Measurements from ENCODE around the gene ZNF664.

ZNF664 gene

GRCh38 chr12:123972457-123973401, at the start of gene ZNF664, which contains the start of gene CCDC92:
Gene ZNF664, plus strand, starts transcription at chr12:123973215. Its CDS starts 38,930 bp downstream, at chr12:124012145.
Gene CCDC92, minus strand, starts transcription at chr12:123972831. Its CDS starts 28,526 bp downstream, at chr12:123944305.
- DNase-seq, result peak; percentile 94

- DNase-seq, result no peak
These were observed 49.1 kb upstream of the ZNF664 start for GRCh38 chr12:123923927-123924326.

- DNase-seq, result no peak
These were observed 48.5 kb upstream of the ZNF664 start for GRCh38 chr12:123924539-123924938.

GRCh38 chr12:123928274-123928865, 44.6 kb upstream of the ZNF664 start:
- DNase-seq, result no peak

- DNase-seq, result no peak
These were observed 44.1 kb upstream of the ZNF664 start for GRCh38 chr12:123928897-123929296.

- DNase-seq, result no peak
These were observed 43.0 kb upstream of the ZNF664 start for GRCh38 chr12:123929946-123930583.

GRCh38 chr12:123931686-123932321, 41.2 kb upstream of the ZNF664 start:
- peak; percentile 39 for DNase-seq

DNA sequence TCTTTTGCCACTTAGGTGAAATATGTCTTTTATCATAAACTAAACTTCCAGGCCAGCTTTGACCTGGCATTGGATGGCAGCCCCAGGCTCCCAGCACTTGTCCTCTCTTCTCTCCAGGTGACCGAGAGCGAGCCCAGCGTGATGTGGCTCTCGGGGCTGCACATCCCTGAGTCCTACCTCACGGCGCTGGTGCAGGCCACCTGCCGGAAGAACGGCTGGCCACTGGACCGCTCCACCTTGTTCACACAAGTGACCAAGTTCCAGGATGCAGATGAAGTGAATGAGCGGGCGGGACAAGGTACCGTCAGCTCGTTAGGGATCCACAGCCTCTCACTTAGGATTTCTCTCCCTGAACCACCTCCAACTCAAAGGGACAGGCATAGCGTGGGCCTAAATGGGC, 39.8 kb upstream of the ZNF664 start:
- no peak for DNase-seq

GRCh38 chr12:123934016-123934620, 38.9 kb upstream of the ZNF664 start:
- DNase-seq, result no peak

DNA sequence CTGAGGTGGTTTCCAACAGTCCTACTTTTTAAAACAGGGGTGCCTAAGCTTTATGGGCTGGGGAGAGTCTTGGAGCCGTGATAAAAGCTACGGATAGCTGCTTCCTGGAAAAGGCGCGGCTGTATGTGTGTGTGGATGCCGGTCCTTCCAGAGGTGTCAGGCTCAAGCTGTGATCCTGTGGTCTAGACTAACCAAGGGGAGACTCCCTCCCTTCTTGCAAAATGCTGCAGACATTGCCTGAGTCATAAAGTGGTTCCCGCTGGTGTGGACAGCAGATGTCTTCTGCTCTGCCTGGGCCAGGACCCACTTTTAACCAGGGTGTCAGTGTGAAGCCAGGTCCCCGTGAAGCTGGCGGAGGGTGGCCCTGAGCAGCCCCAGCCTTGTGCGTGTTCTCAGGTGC, 38.2 kb upstream of the ZNF664 start:
- DNase-seq, result no peak

DNA sequence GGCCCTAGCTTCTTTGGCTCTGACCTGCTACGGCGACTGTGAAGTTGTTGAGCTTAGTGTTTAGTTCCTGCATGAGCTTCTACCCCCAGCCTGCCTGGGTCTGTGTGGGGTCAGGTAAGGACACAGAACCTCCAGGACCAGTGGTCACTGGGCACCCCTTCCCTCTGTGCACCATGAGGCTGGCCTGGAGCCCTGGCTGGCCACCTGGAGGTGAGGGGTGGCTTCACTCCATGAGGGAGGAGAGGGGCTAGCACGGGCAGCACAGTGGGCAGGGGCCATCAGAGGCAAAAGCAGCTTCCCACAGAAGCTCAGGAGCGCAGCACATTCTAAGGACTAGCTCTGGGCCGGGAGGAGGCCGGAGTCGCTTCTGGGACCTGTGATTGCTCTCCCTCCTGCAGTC, 37.1 kb upstream of the ZNF664 start:
- no peak for DNase-seq

DNA sequence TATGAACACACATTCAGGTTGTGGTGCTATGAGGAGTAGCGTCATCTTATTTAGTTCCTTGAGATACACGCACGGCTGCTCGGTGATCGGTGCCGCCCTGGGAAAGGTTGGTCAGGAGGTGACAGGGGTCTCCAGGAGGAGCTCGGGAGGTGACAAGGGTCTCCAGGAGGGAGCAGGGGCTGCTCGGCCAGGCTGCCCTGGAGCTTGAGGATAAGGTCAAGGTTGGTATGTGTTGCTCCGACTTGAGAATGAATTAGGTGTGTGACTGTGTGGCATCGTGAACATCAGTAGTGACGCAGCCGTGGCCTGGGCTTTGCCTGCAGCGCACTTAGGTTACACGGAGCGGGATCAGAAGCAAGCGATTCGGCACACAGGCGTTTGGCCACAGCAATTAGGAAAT, 36.5 kb upstream of the ZNF664 start:
- DNase-seq, result no peak

DNA sequence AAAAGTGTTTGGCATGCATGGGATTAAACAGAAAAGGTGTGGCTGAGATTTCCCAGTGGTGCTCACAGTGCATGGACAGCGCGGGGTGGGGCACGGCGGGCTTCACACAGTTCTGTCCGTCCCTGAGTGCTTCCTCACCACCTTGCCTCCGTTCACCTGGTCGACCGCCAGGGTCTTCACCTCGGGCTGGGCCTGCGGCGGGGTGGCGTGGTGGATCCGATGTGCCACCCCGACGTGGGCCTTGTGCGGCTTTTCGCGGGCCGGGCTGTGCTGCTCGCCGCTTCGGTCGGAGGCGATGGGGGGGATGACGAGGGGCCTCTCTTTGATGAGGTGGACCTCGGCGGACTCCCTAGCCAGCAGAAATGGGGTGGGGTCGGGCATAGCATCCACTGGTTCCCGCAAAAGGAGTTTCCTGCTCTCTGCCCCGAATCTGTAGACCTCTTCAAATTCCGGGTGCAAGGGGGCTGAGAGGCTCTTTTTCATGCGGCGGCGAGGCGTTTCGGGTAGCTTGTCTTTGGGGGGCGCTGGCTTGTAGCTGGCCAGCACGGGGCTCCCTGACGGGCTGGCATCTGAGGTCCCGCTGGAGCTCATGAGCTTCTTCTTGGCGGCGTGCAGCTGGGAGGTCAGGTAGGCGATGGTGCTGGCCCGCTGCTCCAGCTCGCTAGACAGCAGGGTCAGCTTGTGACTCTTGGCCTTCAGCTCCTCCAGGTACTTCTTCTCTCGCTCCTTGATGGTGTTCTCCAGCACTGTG, 35.9 kb upstream of the ZNF664 start:
- no peak for DNase-seq

- DNase-seq, result peak; percentile 31
These were observed 35.1 kb upstream of the ZNF664 start for GRCh38 chr12:123937707-123938591.

DNA sequence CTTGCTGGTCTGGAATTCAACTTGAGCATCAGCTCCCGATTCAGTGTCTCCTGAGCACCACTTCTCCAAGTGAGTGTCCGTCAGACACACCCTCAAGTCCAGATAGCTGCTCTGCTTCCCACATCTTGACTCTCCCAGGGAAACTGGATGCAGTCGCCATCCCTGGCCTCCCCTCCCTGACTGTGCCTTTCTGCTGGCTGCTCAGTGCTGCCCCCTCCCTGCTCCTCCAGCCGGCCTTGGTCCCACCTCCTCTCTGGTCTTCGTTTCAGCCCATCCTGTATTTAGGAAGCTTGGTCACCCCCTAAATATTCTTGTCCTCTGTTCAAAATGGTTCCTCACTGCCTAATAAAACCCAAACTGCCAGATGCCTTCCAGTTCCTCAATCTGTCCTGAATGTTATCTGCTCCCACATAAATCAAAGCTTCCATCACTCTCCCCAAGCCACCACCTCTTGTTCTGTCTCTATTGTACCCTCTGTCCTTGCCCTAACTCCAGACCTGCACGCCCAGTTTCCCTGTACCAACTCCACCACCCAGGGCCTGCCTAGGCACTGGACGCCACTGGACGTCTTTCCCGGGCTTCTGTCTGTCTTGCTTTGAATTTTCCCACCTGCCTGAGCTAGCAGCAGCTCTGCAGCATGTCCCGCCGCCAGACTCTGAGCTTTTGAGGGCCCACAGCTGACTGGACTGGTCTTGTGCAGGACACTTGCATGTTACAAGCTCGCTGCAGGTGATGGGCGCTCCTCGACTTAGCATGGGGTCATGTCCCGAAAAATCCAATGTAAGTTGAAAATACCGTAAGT, 34.1 kb upstream of the ZNF664 start:
- DNase-seq, result no peak

- DNase-seq, result no peak
These were observed 33.0 kb upstream of the ZNF664 start for GRCh38 chr12:123939716-123940626.

DNA sequence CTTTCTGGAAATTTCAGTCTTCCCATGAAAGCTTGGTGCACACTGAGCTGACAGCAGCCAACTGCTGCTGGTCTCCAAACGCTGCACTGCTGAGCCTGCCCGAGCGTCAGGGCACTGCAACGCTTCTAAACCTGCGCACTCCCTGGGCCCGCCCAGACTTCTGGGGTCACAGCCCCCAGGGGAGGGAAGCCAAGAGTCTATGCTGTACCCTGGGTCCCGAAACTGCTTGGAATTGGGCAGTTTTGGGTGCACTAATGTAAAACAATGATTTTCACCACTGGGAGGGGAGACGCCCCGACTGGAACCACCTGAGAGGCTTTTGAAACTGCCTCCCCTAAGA, 32.4 kb upstream of the ZNF664 start:
- no peak for DNase-seq

DNA sequence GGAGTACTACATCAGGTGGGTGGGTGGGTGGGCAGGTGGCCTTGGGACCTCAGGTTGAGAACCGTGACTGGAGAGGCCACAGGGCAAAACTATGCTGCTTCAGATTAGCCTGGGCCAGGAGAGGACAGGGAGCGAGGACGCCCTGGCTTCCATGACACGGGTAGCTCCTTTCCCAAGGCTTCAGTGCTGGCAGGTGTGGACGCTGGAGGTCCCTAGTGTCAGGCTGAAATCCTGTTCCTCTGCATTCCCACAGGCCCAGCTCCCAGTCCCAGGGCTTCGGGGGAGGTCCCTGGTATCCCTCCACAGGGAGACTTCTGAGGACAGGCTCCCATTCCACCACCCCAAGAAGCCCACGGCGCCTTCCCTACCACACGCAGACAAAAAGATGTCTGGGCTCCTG, 32.0 kb upstream of the ZNF664 start:
- DNase-seq, result no peak

DNA sequence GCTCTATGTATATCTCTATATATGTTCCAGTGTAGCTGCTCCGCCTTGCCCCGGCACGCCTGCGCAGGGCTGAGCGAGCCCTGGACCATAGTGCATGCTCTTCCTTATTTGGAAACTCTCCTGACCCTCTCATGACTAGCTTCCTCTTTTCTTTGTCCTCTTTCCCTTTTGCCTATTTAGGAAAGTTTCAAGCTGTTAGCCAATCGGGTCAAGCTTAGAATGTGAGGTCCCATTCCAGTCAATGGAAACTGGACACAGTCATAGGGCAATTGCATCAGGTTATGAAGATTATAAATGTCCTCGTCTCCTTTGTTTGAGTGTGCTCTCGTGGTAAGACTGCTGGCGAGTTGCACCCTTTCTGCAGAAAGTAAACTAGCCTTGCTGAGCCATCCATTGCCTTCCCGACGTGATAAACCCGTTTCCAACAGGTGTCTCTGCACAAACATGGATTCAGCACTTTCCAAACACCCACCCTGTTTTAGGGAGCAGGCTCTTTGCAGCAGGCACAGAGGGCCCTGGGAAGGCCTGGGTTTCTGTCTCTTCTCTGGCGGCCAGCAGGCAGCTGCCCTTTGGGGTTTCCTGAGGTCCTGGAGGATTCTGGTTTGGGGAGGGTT, 31.3 kb upstream of the ZNF664 start:
- no peak for DNase-seq

All from activated CD4-positive, alpha-beta T cell treated with anti-CD3 and anti-CD28 coated beads, Interleukin-2, amount 50 U/mL, for 1 hour (primary cell).